DMS53 treated with DMSO at 0.1 percent for 48 hours (cell line): Measurements from ENCODE around the gene MACROD2.
A peak's percentile ranks its signal among the peaks of the same experiment; 100 is the strongest.
"Not testable (repeated sequence)": the region's sequence is repeated elsewhere in the genome, so short reads cannot be mapped to it uniquely, and the experiment has no call there.

Source experiments
- DNase-seq: peaks from one replicate; lab custom pipeline; 2025; ENCODE audit not compliant: unreplicated experiment; lab: John Stamatoyannopoulos, UW

MACROD2 gene

GRCh38 chr20:15359056-15359455 is 1363.7 kb downstream of the MACROD2 start:
- no peak for DNase-seq

- peak; percentile 12 for DNase-seq
These were observed 1367.5 kb downstream of the MACROD2 start for GRCh38 chr20:15362849-15363248.

GRCh38 chr20:15364781-15365180 is 1369.5 kb downstream of the MACROD2 start:
- DNase-seq = no peak

- no peak for DNase-seq
These were observed 1375.1 kb downstream of the MACROD2 start for GRCh38 chr20:15370370-15370769.

- DNase-seq = no peak
These were observed 1379.4 kb downstream of the MACROD2 start for GRCh38 chr20:15374682-15375081.

GRCh38 chr20:15375836-15376235 is 1380.5 kb downstream of the MACROD2 start:
- no peak for DNase-seq

DNA sequence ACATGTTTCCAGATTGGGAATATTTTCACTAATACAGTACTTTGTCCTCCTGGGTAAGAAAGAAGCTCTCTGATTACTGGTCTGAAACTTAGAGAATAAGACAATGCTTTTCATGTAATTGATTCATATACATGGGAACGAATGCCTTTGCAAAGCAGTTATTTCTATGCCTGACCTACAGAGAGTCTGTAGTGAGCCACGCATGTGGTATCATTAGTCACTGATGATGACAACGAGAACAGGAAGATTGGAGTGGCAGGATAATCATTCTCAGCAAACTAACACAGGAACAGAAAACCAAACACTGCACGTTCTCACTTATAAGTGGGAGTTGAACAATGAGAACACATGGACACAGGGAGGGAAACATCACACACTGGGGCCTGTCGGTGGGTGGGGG is 1382.3 kb downstream of the MACROD2 start:
- not testable (repeated sequence) for DNase-seq

- no peak for DNase-seq
These were observed 1382.8 kb downstream of the MACROD2 start for GRCh38 chr20:15378151-15378550.

- DNase-seq = no peak
These were observed 1384.5 kb downstream of the MACROD2 start for GRCh38 chr20:15379681-15380296.

DNA sequence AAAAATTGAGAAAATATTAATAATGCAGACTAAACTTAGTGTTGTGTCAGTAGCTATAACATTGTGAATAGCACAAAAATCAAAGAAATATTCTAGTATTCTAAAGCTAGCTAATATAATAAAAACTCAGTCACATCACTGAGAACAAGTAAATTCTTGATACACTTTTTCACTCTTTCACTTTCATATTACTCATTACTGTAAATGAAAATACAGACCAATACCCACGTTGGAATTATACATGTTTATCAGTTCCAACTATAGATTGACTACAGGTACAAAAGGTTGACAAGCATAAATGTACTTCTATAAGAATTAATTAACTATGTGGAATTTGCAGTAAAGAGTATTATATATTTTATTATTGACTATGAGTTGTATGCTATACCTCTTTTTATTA is 1385.5 kb downstream of the MACROD2 start:
- no peak for DNase-seq

DNA sequence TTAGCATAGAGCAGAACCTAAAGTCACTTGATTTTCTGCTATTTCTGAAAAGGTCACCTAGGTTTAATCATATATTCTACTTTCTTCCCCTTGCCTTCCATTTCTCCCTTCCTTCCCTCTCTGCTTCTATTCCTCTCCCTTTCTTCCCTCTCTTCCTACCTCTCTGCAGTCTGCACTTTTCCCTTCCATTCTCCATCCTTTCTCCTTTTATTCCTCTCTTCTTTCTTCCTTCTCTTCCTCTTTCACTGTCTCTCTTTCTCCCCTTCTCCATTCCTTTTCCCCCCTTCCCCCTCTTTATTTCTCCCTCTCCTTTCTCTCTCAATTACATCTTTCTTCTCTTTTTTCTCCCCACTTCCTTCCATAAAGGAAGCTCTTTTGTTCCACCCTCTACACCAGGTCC is 1391.9 kb downstream of the MACROD2 start:
- DNase-seq = no peak

DNA sequence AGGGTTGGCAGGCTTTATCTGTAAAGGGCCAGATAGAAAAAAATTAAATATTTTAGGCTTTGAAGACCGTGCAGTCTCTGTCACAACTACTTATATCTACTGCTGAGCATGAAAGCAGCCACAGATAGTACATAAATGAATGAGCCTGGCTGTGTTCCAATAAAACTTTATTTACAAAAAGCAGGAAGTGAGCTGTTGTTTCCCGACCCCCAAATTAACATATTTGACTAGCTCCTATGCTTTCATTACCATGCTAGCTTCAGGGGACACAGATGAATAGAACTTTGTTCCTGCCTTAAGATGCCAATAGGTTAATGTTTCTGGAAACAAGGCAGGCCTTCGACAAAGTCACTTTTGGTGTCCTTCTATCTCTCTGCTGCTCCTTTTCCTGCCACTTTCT is 1400.1 kb downstream of the MACROD2 start:
- DNase-seq = no peak

DNA sequence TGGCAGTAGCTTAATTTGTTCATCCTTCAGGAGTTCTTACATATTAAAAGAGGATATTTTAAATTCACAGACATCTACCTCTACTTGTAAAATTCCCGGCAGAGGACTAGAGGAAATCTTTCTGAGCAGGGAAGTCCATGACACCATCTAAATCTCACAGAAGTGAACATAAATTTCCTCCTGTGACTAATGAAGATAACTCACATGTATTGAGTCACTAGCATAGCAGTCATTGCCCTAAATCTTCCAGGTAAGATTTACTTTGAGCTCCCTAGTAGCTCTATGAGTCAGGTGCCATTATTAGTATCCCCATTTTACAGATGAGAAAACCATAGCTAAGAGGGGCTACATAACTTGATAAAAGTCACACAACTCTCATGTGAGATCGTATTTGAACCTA is 1400.7 kb downstream of the MACROD2 start:
- no peak for DNase-seq

DNA sequence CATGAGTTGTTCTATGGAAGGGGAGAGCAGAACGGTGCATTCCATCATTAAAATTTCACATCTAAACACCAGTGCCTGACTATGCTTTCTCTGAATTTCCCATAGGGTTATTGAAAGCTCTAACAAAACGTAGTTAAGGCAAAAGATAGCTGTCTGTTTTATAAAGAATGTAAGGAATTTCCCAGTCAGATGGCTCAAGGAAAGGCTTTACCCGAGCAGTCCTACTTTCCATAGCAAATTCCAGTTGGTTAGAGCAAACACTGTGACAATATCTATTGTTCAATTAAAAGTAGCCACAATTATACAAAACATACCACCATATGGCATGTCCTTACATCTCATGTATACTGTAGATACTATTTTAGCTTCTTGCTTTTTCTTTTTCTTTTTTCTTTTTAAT is 1401.6 kb downstream of the MACROD2 start:
- no peak for DNase-seq

- no peak for DNase-seq
These were observed 1404.5 kb downstream of the MACROD2 start for GRCh38 chr20:15399781-15400180.

GRCh38 chr20:15406072-15406471 is 1410.8 kb downstream of the MACROD2 start:
- DNase-seq = no peak

DNA sequence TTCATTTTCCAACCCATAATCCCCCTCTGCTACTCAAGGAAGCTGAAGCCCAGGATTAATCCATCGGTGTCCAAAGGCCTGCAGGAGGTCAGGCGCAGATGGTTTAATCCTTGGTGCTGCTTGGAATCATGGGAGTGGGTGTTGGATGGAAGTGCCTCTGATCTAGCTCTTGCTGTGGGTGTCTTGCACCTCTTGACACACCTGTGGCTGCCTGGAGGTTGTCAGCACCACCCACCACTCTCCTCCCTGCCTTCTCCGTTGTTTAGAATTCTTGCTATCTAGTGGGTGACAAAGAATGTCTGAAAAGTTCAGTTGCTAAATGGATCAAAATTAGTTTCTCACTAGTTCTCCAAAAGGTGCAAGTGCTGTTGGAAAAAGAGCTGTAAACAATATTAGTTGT is 1416.5 kb downstream of the MACROD2 start:
- DNase-seq = no peak

- DNase-seq = no peak
These were observed 1420.6 kb downstream of the MACROD2 start for GRCh38 chr20:15415908-15416307.

DNA sequence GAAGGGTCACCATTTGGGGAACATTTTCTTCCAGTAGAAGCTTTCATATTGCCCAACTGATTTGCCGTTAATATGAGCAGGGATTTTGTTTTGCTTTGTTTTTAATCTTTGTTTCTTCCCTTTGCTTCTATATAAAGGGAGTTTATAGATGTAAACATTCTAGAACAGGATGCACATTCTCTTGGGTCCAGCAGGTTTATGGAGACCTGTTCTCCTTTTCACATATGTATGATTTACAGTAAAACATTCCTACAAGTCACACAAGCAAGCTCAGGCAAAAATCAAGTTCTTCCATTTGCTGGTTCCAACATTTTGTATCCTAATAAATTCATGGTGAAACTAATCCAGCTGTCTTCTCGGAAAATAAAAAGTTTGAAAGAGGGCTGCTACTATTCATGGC is 1424.5 kb downstream of the MACROD2 start:
- no peak for DNase-seq

GRCh38 chr20:15422966-15423365 is 1427.7 kb downstream of the MACROD2 start:
- DNase-seq = no peak

DNA sequence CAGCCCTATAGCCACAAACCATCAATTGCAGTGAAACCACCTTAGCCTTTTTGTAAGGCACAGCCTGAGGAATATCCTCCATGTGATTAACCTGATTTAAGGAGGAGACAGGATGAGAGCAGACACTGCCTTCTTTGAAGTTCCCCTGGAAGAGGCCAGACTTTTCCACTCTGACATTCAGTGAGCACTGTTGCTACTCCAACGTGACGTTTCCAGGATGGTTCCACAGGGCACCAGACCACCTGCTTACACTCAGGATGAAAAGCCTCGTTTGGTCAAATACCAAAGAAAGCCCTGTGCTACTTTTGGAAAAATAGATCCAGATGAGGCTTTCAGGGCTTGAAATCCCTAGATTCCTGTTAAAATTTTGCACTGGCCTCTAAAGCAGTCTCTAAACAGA is 1444.2 kb downstream of the MACROD2 start:
- no peak for DNase-seq

- DNase-seq = no peak
These were observed 1444.9 kb downstream of the MACROD2 start for GRCh38 chr20:15440049-15440820.
